GM21423 (cell line): ENCODE measurements around the gene XRRA1.
"Not testable (repeated sequence)": the region's sequence is repeated elsewhere in the genome, so short reads cannot be mapped to it uniquely, and the experiment has no call there.

Experiments
- ATAC-seq: cut with Tn5 transposase; IDR thresholded peaks from one replicate; pipeline ENCODE4 v1.9.1; 2021; ENCODE audit warnings: mild to moderate bottlenecking, moderate library complexity; ENCODE audit not compliant: unreplicated experiment

The XRRA1 gene

DNA sequence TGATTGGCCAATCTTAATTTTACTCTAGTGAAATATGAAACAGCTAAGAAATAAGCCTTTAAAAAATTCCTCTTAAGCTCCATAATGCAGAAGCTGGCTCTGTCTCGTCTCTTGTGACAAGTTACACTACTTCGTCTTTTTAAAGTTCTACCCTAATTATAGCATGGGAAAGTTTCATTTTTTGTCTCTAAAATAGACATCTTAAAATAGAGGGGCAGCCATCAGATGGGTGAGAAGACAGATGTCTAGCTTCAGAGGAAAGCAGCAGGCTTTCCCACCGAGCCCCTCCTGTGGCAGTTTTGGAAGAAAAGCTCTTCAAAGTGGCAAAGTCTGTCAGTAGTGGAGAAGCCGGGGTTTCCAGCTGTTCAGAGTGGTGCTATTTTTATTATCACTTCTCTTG lies 39.5 kb downstream of the XRRA1 start:
- no peak for ATAC-seq

DNA sequence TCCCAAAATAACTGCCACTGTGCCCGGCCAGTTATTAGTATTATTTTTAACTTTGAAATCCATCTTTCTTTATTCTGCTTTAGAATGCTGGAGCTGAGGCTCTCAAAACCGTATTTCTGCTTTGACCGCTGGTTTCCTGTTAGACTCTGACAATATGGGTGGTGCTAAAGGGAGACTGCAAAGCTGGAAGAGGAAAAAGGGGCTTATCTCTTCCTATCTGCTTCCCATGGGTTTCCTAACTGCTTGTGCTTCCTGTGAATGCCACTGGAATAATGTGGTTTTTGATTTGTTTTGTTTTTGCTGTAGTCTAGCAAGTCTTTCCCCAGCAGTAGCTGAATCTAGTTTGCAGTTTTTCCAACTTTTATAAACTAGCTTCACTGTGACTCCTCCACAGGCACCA lies 43.6 kb downstream of the XRRA1 start:
- ATAC-seq: no peak

DNA sequence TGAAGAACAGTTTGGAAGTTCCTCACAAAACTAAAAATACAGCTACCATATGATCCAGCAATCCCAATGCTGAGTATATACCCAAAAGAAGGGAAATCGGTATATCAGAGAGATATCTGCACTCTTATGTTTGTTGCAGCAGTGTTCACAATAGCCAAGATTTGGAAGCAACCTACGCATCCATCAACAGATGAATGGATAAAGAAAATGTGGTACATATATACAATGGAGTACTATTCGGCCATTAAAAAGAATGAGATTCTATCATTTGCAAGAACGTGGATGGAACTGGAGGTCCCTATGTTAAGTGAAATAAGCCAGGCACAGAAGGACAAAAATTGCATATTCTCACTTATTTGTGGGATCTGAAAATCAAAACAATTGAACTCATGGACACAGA lies 46.5 kb downstream of the XRRA1 start:
- ATAC-seq: no peak

DNA sequence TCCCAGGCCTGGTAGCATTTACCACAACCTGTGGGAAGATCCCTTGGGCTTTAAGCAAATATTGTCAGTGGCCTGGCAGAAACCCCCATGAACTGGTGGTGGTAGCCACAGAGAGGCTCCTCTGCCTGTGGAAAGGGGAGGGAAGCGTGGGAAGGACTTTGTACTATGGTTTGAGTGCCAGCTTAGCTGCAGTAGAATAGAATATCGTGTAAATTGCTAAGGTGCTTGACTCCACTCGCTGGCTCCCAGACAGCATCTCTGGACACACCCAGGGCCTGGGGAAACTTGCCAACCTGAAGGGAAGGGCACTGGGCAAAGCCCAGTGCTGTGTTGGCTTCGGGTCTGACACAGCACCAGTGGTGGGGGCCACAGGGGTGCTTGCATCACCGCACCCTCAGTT lies 52.6 kb downstream of the XRRA1 start:
- ATAC-seq: no peak

DNA sequence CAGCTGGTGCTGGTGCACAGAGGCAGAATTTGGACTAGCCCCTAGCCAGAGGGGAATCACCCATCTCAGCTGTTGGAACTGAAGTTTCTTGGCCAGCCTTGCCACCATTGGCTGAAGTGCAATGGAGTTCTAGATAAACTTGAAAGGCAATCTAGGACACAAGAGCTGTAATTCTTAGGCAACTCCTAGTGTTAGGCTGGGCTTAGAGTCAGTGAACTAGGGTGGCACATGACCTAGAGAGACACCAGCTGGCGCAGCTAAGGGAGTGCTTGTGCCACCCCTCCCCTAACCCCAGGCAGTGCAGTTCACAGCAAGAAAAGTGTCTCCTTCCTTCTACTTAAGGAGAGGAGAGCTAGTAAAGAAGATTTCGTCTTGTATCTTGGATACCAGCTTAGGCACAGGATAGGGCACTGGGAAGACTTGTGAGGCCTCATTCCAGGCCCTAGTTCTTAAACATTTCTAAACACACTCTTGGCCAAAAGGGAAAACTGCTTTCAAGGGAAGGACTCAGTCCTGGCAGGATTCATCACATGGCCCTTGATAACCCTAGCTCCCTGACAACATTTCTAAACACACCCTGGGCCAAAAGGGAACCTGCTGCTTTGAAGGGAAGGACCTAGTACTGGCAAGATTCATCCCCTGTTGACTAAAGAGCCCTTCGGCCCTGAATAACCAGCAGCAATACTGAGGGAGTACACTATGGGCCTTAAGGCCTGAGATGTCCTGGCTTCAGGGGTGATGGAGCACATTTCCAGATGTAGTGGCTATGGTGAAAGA lies 53.4 kb downstream of the XRRA1 start:
- no peak for ATAC-seq

DNA sequence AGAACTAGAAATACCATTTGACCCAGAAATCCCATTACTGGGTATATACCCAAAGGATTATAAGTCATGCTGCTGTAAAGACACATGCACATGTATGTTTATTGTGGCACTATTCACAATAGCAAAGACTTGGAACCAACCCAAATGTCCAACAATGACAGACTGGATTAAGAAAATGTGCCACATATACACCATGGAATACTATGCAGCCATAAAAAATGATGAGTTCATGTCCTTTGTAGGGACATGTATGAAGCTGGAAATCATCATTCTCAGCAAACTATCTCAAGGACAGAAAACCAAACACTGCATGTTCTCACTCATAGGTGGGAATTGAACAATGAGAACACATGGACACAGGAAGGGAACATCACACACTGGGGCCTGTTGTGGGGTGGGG lies 55.9 kb downstream of the XRRA1 start:
- ATAC-seq: not testable (repeated sequence)

DNA sequence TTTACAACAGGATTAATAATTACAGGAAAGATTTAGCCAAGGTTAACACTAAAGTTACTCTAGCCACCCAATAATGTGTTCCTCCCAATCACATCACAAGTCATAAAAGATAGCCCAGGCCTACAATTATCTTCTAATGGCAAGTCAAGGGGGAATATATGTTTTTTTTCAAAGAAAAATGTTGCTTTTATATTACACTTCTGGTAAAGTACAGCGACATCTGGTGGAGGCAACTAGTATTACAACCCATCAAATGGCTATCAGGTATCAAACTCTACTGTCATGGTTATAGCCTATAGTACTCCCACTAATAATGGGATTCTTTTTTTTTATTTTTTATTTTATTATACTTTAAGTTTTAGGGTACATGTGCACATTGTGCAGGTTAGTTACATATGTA lies 71.8 kb downstream of the XRRA1 start:
- ATAC-seq: no peak

DNA sequence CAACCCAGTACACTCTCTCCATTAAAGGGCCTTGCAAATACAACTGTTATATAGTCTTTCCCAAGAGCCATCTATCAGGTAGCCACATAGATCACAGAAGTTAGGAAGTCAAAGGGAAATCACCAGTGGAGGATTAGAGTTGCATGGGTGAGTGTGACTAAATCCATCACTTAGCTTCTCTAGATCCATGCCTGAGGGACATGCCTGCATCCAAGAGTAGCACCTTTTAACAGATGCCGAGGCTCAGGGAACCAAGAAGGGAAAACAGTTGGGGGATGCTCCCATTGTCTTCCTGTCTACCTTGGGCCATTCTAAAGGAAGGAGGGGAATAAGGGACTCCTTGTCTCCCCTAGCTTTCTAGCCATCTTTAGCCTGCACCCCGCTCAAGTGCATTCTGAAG lies 77.9 kb downstream of the XRRA1 start:
- ATAC-seq: no peak

DNA sequence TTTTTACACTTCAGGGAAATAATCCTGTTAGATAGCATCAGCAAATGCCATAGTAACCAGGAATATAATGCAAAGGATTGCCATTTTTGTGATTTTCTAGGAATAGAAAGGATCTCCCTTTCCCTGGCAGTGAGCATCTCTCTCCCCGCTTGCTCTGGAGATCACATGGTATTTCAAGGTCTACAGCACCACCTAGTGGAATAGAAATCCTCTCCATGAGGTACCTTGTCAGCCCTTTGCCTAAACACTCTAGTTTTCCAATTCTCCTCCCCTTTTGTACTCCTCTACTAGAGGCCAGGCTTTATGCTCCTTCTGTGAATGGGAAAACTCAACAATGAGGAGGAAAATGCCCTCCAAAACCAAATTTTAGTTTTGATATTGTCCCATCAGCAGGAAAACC lies 78.4 kb downstream of the XRRA1 start:
- ATAC-seq: no peak

DNA sequence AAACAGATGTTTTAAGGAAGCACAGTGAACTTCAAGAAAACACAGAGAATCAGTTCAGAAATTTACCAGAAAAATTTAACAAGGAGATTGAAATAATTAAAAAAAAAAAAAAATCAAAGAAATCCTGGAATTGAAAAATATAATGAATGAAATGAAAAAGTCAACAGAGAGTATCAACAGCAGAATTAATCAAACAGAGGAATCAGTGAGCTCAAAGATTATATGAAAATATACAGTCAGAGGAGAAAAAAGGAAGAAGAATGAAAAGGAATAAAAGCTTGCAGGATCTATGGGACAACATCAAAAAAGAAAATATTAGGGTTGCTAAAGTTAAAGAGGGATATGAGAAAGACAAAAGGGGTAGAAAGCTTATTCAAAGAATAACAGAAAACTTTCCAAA lies 82.3 kb downstream of the XRRA1 start:
- no peak for ATAC-seq

DNA sequence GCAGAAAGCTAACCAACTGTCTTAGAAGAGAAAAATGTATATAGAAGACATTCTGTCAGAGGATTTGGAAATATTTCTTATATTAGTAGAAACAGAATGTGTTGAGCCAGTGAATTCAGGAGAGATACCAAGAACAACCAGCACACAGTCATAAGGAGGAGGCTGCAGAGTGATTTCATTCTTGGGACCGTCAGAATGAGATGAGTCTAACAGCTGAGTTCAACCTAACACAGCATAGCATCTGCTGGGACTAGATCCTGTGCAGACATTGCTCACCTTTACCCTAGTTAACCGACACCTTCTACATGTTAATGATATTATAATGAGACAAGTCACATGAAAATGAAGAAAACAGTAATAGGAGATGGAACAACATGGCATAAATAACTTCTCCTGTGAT lies 85.5 kb downstream of the XRRA1 start:
- no peak for ATAC-seq

DNA sequence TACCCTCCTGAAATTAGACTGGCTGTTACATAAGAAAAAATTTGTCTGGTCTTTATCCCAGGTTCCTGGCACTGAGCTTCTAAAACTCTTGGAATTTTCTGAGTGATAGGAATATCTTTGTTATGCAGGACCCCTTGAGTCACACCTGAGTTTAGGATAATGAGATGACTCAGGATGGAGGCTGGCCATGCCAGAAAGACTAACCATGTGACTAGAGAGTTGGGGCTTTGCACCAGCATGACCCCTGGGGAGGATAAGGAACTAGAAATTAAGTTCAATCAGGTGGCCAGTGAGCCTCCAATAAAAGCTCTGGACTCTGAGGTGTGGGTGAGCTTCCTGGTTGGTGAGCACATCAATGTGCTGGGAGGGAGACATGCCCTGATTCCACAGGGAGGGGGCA lies 88.1 kb downstream of the XRRA1 start:
- ATAC-seq: no peak

DNA sequence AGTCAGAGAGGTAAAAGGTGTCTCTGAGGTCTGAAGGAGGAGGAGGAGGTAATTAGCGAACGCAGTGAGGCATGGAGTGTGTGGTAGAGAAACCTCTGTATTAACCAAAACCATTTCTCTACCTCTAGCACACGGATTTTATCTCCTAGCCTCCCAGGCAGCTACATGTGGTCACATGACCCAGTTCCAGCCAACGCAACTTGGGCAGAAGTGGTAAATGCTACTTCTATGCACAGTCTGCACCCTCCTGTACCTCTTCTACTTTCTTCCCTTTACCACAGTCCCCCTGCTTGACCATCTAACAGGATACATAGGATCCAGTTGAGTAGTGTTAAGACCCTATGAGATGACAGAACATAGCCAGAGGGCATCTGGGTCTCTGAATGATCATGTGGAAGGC lies 95.7 kb downstream of the XRRA1 start:
- no peak for ATAC-seq

DNA sequence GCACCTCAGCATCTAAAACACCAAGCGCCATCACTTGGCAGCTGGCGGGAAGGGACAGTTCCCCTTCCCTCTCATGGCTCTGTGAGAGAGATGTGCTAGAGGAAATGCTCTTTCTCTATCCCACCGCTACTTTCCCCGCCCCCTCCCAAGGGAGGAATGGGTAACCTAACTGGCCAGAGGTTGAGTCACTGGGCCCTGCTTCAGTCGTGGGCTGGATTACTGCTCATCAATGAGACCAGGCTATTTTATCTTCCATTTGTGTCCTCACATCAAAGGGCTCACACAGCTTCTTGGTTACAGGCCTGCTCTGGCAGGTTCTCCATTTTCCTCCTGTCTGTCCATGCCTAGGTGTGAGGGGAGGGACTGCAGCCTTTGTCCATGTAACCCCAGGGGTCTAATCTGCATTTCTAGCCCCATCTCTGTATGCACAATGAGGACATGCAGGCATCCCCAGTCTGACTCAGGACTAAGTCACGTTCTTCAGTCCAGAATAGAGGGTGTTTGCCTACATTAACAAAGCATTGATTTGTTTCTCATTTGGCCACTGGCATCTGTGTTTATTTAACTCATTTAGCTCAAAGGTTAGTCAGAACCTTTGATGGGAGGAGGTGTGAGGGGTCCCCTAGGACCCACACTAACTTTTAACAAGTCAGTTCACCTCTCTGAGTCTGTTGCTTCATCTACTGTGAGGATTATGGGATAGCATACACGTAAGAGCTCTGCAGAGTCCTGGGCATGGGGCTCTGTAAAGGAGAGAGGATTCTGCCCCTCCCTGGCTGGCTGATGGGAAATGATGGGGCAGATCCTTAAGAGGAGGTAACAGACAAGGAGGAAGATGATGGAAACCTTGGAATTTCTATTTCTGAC lies 99.1 kb downstream of the XRRA1 start:
- ATAC-seq: no peak

DNA sequence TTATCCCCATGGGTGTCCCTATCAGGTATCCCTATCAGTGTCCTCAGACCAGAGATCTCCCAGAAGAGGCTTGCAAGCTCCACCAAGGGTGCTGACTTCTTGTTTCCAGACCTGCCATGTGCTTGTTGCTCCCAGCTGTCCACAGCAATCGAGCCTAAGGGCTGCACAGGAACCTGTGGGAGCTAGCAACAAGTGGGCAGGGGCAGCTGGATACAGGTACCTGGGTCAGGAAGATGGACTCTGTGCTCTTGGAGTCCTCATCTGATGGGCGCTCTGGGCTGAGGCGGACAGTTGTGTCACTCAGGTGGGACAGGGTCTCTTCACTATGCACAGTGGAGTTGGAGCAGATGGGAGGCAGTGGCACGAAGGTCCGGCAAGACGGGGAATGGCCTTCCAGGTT lies 101.0 kb downstream of the XRRA1 start:
- ATAC-seq: no peak

DNA sequence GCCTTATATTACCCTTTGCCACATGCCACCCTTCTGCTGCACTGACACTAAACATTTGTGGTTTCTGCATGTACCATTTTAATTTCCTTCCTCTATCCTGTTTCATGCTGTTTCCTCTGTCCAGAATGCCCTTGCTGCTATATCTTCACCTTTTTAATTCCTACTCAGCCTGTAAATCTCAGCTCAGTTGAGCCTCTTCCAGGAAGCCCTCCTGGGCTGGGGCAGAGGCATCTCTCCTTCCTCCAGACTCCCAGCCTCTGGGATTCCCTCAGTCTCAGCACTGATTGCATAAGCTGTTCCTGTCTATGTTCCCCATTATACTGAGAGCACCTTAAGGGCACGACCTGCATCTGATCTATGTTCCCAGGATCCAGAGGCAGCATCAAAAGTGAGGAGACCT lies 101.5 kb downstream of the XRRA1 start:
- no peak for ATAC-seq

DNA sequence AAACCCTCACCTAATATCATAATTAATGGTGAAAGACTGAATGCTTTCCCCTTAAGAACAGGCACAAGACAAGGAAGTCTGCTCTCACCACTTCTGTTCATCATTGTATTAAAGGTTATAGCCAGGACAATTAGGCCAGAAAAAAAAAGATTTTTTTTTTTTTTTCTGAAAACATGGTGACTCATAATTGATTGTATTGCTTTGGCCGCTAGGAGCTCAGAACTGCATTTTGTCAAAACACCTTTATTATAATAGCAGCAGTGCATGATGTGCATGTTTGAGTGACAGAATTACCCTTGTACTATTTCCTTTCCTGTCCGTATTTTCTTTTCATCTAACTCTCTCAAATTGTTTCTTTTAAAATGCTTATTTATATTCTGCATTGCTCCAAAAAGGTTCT lies 102.1 kb downstream of the XRRA1 start:
- ATAC-seq: no peak

DNA sequence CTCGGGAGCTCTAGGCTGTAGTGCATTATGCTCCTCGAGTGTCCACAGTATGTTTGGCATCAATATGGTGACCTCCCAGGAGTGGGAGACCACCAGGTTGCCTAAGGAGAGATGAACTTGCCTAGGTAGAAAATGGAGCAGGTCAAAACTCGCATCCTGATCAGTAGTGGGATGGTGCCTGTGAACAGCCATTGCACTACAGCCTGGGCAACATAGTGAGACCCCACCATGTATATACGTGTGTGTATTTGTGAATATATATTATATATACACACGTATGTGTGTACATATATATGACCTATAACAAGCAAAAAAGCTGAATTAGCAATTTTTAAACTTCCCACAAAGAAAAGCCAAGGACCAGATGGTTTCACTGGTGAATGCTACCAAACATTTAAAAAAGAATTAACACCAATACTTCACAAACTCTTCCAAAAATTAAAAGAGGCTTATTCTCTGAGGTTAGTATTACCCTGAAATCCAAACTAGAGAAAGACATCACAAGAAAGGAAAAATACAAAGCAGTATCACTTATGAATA lies 102.8 kb downstream of the XRRA1 start:
- ATAC-seq: no peak

DNA sequence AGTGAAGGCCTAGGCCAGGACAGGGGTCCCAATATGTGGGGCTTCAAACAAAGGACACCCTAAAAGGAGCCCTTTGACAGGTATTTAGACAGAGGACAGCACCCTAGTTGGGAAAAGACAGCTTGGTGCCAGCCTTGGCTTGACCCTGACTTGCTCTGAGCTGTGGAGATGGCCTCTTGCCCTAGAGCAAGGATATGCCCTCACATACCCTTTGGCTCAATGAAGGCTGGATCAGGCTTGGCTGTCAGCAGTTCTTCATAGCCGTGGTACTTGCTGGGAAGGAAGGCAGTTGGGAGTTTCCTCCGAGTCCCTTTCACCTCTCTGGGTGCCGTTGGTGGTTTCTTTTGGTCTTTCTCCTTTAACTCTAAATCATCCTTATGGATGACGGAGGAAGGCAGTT lies 104.0 kb downstream of the XRRA1 start:
- no peak for ATAC-seq

DNA sequence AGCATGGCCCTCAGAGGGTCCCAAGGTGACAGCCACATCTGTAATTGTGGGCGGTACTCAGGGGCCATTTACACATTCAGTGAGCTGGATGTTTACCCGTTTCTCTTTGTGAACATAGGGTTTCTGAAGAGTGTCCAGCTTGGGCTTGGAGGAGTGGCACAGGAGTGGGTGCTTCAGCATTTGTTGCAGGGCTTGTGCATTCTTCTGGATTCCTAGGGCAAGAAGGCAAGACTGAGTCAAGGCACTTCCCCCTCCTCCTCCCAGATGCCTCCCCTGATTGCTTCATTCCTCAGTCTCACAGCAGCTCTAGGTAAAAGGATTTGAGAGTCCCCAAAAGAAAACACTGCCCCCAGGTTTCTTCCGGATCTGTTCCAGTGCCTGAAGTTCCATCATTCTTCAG lies 104.8 kb downstream of the XRRA1 start:
- no peak for ATAC-seq

DNA sequence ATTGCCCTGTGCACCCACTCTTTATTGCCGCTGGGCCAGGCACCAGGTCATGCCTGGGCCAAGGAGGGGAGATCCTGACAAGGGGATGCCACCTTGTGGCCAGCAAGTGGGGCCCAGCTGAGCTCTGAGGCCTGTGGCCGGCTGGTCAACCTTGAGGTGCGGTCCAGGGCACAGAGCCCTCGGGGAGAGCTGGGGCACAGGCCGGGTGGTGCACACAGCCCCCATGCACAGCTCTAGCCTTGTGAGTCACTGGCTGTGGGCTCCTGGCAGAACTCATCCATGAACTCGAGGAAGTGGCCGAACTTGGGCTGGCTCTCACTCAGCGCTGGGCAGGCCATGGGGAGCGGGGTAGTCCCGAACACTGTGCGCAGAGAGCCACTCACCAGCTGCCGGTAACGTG lies 105.9 kb downstream of the XRRA1 start:
- ATAC-seq: no peak

DNA sequence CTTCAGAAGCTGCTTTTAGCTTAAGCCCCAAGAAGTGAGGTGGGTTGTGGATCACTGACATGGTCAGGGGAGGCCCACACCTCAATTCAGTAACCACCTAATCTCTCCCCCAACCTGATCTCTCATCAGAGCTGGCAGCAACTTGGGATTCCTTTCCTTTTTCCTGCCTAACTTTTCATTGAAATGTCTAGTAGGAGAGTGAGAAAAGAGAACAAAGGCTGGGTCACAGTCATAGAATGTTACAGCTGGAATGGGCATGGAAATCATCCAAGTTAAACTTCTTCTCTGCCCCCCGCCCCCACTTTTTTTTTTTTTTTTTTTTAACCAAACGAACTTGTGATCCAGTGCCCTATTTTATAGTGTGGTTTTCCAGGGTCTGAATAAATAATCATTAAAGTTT lies 108.4 kb downstream of the XRRA1 start:
- ATAC-seq: no peak
